DOHH2 (cell line): Measurements from ENCODE around the gene P2RY1.
"Not testable (repeated sequence)": the region's sequence is repeated elsewhere in the genome, so short reads cannot be mapped to it uniquely, and the experiment has no call there.

ENCODE experiments used
- EZH2phosphoT487 ChIP-seq: fragments of 200-600 bp; sonication (generic); IDR thresholded peaks from 2 replicates; pipeline ENCODE4 v1.6.1; 2017; ENCODE audit warnings: borderline replicate concordance, mild to moderate bottlenecking, antibody characterized with exemption, low read length, moderate library complexity, mixed read lengths
- TF ChIP-seq, protein P1 (sequence below): fragments of 200-600 bp; sonication (generic); IDR thresholded peaks from one replicate; pipeline ENCODE4 v1.5.1; 2014; ENCODE audit warnings: antibody characterized with exemption, mild to moderate bottlenecking, low read depth, low read length; ENCODE audit not compliant: poor library complexity, severe bottlenecking

DNA sequence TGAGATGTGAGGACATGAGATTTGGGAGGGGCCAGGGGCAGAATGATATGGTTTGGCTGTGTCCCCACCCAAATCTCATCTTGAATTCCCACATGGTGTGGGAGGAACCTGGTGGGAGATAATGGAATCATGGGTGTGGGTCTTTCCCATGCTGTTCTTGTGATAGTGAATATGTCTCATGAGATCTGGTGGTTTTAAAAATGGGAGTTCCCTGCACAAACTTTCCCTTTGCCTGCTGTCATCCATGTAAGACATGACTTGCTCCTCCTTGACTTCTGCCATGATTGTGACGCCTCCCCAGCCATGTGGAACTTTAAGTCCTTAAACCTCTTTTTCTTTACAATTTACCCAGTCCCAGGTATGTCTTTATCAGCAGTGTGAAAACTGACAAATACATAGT lies 12.7 kb downstream of the P2RY1 start:
- TF ChIP-seq, protein P1, sequence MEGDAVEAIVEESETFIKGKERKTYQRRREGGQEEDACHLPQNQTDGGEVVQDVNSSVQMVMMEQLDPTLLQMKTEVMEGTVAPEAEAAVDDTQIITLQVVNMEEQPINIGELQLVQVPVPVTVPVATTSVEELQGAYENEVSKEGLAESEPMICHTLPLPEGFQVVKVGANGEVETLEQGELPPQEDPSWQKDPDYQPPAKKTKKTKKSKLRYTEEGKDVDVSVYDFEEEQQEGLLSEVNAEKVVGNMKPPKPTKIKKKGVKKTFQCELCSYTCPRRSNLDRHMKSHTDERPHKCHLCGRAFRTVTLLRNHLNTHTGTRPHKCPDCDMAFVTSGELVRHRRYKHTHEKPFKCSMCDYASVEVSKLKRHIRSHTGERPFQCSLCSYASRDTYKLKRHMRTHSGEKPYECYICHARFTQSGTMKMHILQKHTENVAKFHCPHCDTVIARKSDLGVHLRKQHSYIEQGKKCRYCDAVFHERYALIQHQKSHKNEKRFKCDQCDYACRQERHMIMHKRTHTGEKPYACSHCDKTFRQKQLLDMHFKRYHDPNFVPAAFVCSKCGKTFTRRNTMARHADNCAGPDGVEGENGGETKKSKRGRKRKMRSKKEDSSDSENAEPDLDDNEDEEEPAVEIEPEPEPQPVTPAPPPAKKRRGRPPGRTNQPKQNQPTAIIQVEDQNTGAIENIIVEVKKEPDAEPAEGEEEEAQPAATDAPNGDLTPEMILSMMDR = not testable (repeated sequence)
- TF ChIP-seq EZH2phosphoT487 = not testable (repeated sequence)
